Measurements from ENCODE around the gene COPB2. TPM values are rescaled to one million over a fixed set of nuclear protein-coding genes. Genes with fewer than 3 reads are reported as not detected.

COPB2 gene
- total RNA-seq, 1 experiment from 2014 or later = 119 TPM

DNA sequence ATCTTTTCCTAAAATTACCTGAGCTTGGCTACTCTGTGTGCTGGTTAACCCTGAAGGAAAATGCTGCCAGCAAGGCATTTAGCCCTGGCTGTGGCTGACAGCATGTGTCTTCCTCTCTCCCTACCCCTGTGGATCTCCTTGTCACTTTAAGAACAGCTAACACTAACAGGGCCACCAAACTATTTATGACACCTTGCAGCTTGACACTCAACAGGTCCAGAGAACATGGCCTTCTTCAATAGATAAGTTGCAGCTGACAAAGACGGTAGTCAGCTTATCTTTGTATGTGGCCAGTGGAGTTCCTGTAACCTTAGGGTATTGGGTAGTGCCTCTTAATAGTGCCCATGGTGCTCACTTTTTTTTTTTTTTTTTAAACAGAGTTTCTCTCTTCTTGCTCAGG is 32.0 kb upstream of the COPB2 start:
- no peaks in the 10 kb centered on the region for H4K20me1 ChIP-seq (ENCODE audit: insufficient read depth)
- no peaks in the 10 kb centered on the region for H3K36me3 ChIP-seq (ENCODE audit: control insufficient read depth in 1 of 2, insufficient read depth in 2 of 2, low read length in 2 of 2)
- H3K9me2 ChIP-seq (ENCODE audit: insufficient read depth) = no peaks in the 10 kb centered on the region
- H3K27me3 ChIP-seq (ENCODE audit: insufficient read depth, low read length) = no peaks in the 10 kb centered on the region
- ChIA-PET POLR2A (no interaction called here), CTCF (no interaction called here), RAD21 (ENCODE audit: low non-redundant PET in 1 of 2, low total read pairs in 2 of 2, uncharacterized antibody in 2 of 2, unreplicated experiment in 2 of 2) (no interaction called here)
- H3K4me2 ChIP-seq (ENCODE audit: low read length) = no peak overlapping the region
- H3K4me3 ChIP-seq (replicated peaks in 1 of 2; ENCODE audit: low read depth in 1 of 2, low read length in 2 of 2) = no peak overlapping the region
- H3K9ac ChIP-seq (ENCODE audit: low read length) = no peak overlapping the region
- H3K4me1 ChIP-seq (ENCODE audit: control insufficient read depth in 1 of 2, insufficient read depth in 2 of 2, low read length in 2 of 2) = peaks cover 0 to 11% of the 10 kb centered on the region in 2 experiments; a peak in 1 of 4 replicates
- H3K79me2 ChIP-seq (ENCODE audit: insufficient read depth, low read length) = no peaks in the 10 kb centered on the region
- no peak overlapping the region for H2AFZ ChIP-seq (ENCODE audit: low read depth, low read length, poor library complexity, severe bottlenecking)
- DNase-seq (ENCODE audit: low read depth, low spot score) (no peak), ATAC-seq (no peak)
- no TSS peak for BruUV-seq (replicated peaks)
- intact Hi-C loops (cut with micrococcal nuclease) = loop anchor here (10.0 kb wide), 2 partner anchors 513 to 633 kb away; partner anchors contain the start of gene CLSTN2
- H3K27ac ChIP-seq (ENCODE audit: low read depth, low read length) = no peak overlapping the region
- no peak for TF ChIP-seq ZFX (IDR thresholded peaks at IDR 0.05)
- no peak for TF ChIP-seq TCF7L2 (IDR thresholded peaks at IDR 0.05; ENCODE audit: borderline replicate concordance, extremely low read depth, insufficient read depth, insufficient read length)
- TF ChIP-seq, protein P1, sequence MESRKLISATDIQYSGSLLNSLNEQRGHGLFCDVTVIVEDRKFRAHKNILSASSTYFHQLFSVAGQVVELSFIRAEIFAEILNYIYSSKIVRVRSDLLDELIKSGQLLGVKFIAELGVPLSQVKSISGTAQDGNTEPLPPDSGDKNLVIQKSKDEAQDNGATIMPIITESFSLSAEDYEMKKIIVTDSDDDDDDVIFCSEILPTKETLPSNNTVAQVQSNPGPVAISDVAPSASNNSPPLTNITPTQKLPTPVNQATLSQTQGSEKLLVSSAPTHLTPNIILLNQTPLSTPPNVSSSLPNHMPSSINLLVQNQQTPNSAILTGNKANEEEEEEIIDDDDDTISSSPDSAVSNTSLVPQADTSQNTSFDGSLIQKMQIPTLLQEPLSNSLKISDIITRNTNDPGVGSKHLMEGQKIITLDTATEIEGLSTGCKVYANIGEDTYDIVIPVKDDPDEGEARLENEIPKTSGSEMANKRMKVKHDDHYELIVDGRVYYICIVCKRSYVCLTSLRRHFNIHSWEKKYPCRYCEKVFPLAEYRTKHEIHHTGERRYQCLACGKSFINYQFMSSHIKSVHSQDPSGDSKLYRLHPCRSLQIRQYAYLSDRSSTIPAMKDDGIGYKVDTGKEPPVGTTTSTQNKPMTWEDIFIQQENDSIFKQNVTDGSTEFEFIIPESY (IDR thresholded peaks at IDR 0.05; ENCODE audit: extremely low read depth, insufficient replicate concordance, low read length) = no peak
- no peak for TF ChIP-seq SRF (IDR thresholded peaks at IDR 0.05; ENCODE audit: low read depth)
- TF ChIP-seq EZH2 (IDR thresholded peaks at IDR 0.05) = no peak
- no peak for TF ChIP-seq CEBPB (IDR thresholded peaks at IDR 0.05; ENCODE audit: low read depth)
- TF ChIP-seq, protein P2, sequence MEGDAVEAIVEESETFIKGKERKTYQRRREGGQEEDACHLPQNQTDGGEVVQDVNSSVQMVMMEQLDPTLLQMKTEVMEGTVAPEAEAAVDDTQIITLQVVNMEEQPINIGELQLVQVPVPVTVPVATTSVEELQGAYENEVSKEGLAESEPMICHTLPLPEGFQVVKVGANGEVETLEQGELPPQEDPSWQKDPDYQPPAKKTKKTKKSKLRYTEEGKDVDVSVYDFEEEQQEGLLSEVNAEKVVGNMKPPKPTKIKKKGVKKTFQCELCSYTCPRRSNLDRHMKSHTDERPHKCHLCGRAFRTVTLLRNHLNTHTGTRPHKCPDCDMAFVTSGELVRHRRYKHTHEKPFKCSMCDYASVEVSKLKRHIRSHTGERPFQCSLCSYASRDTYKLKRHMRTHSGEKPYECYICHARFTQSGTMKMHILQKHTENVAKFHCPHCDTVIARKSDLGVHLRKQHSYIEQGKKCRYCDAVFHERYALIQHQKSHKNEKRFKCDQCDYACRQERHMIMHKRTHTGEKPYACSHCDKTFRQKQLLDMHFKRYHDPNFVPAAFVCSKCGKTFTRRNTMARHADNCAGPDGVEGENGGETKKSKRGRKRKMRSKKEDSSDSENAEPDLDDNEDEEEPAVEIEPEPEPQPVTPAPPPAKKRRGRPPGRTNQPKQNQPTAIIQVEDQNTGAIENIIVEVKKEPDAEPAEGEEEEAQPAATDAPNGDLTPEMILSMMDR (IDR thresholded peaks at IDR 0.05 in 2 of 3, conservative IDR thresholded peaks at IDR 0.05 in 1 of 3; ENCODE audit: borderline replicate concordance in 1 of 3, insufficient read depth in 1 of 3, low read depth in 2 of 3, low read length in 2 of 3) = no peak
- TF ChIP-seq RAD21 (IDR thresholded peaks at IDR 0.05; ENCODE audit: low read depth) = no peak
- no peak for TF ChIP-seq EGR1 (IDR thresholded peaks at IDR 0.05; ENCODE audit: low read depth)
- H3K9me3 ChIP-seq (ENCODE audit: control insufficient read depth in 1 of 2, insufficient read depth in 1 of 2, low read depth in 1 of 2, low read length in 2 of 2) = no peaks in the 10 kb centered on the region; a peak in 1 of 4 replicates
